Glomerular visceral epithelial cell (primary cell): ENCODE measurements around the gene ATPAF1.

ENCODE experiments used
- DNase-seq: peaks from one replicate; pipeline ENCODE4 v3.0.0-alpha.2; 2016; ENCODE audit errors: extremely low spot score

ATPAF1 gene

GRCh38 chr1:46650491-46650890 is 17.7 kb downstream of the ATPAF1 start:
- DNase-seq: no peak

DNA sequence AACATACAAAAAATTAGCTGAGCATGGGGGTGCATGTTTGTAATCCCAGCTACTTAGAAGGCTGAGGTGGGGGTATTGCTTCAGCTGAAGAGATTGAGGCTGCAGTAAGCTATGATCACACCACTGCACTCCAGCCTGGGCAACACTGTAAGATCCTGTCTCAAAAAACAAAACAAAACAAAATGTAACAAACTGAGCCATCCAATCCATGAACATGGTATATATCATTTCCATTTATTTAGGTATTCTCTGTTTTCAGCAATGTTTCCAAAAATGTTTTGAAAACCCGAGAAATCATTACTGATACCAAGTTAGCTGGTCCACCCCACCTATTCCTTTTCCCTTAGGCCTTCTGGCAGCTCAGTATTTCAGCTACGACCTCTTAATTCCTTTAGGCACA is 18.4 kb downstream of the ATPAF1 start:
- no peak for DNase-seq

DNA sequence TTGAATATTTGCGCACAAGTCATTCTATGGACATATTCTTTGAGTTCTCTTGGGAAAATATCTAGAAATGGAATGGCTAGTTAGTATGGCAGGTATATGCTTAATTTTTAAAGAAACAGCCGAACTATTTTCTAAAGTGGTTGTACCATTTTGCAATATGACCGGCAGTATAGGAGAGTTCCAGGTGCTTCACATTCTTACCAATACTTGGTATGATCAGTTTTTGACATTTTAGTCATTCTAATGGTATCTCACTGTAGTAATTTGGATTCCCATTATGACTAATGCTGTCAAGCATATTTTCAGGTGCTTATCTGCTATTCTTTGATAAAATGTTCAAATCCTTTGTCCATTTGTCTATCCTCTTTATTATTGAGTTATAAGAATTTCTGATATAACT is 20.6 kb downstream of the ATPAF1 start:
- DNase-seq: no peak

DNA sequence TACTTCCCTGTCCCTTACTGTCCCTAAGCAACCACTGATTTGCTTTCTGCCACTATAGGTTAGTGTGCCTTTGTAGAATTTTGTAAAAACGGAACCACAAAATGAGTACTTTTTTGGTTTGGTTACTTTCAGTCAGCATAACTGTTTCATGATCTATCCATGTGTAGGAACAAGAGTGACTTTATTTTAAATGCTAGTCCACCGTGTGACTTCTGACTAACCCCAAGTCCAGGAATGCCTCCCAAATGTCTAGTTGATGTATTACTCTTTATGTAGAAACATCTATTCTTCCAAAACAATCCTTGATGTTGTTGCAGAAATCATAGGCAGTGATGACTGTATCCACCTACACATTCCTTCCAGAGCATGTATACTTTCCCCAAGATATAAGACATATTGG is 21.3 kb downstream of the ATPAF1 start:
- DNase-seq: no peak

GRCh38 chr1:46646331-46646730 is 21.8 kb downstream of the ATPAF1 start:
- DNase-seq: no peak

DNA sequence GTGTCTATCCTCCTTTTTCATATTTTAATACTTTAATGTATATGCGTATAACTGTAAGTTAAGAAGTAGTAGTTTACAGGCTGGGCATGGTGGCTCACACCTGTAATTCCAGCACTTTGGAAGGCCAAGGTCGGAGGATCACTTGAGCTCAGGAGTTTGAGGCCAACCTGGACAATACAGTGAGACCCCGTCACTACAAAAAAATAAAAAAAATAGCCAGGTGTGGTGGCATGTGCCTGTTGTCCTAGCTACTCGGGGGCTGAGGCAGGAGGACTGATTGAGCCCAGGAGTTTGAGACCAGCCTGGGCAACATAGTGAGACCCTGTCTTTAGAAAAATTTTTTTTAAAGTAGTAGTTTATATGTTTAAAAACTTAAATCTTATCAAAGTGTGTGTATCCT is 22.3 kb downstream of the ATPAF1 start:
- no peak for DNase-seq

DNA sequence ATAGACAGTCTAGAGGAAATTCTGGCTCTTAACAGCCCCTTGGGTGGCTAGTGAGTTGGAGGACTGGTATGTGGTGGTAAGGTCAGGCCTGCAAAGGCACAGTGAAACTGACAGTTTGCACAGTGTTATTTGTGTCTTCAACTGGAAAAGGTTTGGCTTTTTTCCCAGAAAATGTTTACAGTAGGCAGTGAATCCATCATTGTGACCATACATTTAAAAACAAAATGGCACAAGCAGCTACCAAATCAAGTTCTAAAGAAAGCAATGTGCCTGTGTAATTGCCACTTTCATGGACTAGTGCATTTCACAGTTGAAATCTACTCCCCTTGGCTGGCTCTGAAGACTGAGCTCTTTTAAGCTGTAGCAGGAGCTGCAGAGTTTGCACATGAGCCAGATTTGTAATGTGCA is 24.8 kb downstream of the ATPAF1 start:
- peak; percentile 77 for DNase-seq

DNA sequence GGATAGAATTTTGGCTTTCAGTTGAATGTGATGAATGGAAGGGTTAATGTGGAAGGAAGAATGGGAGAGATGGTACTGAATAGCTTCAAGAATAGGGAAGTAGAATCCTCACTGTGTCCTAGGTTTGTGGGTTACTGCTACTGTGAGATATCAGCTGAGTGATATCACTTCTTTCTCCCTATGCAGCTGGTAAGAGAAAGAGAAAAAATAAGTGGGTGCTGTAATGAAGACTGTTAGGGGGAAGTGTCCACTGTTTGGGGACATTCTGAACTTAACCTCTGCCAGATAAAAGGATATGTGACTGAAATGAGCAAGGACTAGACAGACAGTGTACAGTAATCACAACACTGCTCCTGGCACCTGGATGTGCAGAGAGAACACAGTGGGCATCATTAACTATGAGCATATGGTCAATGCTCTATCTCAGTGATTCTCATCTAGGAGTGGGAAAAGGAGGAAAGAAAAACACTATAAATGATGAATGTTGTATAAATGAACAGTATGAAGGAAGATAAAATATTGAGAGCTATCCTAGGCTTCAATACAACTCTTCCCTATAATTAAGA is 26.0 kb downstream of the ATPAF1 start:
- no peak for DNase-seq

- no peak for DNase-seq
Observed at GRCh38 chr1:46639547-46639946, 28.6 kb downstream of the ATPAF1 start.

- DNase-seq: no peak
Observed at GRCh38 chr1:46638921-46639320, 29.2 kb downstream of the ATPAF1 start.

DNA sequence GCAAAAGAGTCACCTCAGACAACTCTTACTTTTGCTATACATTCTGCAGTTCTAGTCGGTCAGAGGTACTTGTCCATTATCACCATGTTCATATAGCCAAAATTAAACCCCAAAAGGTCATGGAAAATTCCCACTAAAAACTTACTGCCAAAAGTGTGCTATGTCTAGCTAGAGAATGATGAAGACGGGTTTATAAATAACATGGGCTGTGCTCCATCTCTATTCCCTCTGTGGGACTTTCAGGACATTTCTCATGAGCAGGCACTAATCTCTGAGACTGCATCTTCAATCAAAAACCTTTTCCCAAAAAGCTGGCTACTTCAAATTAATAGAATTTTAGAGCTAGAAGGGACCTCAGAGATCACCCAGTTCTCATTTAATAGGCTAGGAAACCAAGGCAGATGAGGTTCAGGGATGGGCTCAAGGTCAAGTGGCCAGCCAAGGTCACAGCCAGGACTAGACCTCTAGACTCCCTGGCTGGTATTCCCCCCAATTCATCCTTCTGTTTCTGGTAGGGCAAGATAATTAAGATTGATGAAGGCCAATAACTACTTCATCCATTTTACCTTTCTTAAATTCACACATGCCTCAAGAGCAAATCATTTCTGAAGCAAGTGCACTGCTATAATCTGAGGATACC is 30.6 kb downstream of the ATPAF1 start:
- no peak for DNase-seq

GRCh38 chr1:46635205-46635604 is 33.0 kb downstream of the ATPAF1 start:
- no peak for DNase-seq

DNA sequence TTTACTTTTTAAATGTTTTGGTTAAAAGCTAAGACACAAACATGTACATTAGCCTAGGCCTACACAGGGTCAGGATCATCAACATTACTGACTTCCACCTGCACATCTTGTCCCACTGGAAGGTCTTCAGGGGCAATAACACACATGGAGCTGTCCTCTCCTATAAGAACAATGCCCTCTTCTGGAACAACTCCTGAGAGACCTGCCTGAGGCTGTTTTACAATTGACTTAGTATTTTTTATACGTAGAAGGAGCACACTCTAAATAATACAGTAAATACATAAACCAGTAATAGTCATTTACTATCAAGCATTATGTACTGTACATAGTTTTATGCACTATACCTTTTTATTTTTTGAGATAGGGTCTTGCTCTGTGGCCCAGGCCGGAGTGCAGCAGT is 37.4 kb downstream of the ATPAF1 start:
- no peak for DNase-seq

- no peak for DNase-seq
Observed at GRCh38 chr1:46623743-46624644, 44.2 kb downstream of the ATPAF1 start.

- peak; percentile 25 for DNase-seq
Observed at GRCh38 chr1:46622344-46622743, 45.8 kb downstream of the ATPAF1 start.

DNA sequence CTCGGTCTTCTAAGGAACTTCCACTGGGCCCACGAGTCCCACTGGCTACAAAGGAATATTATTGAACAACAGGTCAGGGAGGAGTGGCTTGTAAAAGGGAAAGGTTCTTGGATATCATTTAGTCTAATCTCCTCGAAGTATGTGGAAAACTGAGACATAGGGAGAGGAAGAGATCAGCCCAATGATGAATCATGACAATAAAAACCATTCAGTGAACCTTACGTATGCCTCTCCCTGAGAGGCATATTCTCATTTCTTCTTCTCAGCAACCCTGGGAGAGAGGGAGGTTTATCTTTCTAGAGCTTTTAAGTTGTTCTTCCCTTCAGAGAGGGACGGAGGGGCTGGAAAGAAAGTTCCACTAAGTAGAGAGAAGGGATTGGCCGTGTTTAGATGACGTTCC is 46.2 kb downstream of the ATPAF1 start:
- DNase-seq: no peak

DNA sequence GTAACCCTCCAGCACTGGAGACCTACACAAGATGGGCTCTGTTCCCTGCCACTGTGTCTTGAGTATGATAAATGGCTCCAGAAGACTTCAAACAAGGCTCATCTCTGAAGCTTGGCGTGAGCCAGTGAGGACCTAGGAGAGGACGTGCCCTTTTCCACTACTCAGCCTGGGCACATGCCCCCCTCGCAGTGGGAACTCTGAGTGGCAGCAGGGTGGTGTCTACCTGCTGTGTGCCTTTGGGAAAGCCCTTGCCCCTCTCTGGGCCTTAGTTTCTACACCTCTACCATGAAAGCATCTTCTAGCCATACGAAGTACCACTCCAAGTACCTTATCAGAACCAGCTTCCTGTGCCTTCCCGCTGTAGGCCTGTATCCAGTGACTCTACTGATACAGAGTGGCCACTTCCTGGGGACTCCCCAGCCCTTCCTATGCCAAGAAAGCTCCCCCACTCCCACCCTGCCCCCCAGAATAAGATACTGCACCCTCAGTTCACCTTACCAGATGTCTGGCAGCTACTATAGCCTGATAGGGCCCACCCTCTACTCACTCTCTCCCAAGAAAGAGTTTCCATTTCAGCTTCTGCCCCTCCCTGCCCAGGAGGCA is 48.4 kb downstream of the ATPAF1 start:
- no peak for DNase-seq

- DNase-seq: no peak
Observed at GRCh38 chr1:46618754-46619415, 49.3 kb downstream of the ATPAF1 start.

DNA sequence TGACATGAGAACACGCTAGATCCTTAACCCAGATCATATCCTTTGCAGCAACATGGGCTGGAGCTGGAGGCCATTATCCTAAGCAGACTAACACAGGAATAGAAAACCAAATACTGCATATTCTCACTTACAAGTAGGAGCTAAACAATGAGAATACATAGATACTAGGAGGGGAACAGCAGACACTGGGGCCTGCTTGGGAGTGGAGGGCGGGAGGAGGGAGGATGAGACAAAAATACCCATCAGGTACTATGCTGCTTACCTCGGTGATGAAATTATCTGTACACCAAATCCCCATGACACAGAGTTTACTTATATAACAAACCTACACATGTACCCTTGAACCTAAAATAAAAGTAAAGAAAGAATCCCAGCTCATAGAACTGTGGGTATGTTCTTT is 50.3 kb downstream of the ATPAF1 start:
- no peak for DNase-seq

- DNase-seq: no peak
Observed at GRCh38 chr1:46617108-46617800, 50.9 kb downstream of the ATPAF1 start.
